ENCODE measurements around the gene WBP2.
"Not testable (repeated sequence)": the region's sequence is repeated elsewhere in the genome, so short reads cannot be mapped to it uniquely, and the experiment has no call there.

Gene WBP2

DNA sequence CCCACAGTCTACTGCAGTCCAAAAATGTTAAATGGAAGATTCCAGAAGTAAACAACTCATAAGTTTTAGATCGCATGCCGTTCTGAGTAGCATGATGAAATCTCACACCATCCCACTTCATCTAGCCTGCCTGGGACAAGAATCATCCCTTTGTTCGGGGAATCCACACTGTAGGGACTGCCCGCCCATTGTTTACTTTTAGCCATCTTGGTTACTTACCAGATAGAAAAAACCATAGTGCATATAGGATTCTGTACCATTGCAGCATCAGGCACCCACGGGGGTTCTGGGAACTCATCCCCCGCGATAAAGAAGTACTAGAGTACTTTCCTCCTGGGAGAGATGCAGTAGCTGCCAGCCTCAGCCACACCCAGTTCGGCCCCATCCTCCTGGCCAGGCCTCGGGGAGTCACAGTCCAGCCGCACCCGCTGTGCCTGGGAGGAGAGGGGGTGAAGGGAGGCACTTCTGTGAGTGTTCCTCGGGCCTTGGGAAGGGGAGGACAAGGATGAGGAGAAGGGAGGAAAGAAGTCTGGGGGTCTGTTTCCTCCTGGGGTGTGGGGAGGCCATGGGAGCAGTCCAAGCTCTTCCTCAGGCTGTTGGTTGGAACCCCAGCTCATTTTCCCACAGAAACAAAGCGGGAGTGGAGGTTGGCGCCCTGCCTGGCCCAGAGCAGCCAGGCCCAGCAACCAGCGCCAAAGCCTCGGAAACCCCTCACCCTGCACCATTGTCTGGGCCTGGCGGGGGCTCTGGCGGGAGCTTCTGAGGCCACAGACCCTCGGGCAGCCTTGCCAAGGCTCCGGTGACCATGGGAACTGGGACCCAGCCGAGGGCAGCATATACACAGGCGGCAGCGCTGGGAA is 14.4 kb upstream of the WBP2 start:
- TF ChIP-seq, protein P1, sequence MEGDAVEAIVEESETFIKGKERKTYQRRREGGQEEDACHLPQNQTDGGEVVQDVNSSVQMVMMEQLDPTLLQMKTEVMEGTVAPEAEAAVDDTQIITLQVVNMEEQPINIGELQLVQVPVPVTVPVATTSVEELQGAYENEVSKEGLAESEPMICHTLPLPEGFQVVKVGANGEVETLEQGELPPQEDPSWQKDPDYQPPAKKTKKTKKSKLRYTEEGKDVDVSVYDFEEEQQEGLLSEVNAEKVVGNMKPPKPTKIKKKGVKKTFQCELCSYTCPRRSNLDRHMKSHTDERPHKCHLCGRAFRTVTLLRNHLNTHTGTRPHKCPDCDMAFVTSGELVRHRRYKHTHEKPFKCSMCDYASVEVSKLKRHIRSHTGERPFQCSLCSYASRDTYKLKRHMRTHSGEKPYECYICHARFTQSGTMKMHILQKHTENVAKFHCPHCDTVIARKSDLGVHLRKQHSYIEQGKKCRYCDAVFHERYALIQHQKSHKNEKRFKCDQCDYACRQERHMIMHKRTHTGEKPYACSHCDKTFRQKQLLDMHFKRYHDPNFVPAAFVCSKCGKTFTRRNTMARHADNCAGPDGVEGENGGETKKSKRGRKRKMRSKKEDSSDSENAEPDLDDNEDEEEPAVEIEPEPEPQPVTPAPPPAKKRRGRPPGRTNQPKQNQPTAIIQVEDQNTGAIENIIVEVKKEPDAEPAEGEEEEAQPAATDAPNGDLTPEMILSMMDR (IDR thresholded peaks at IDR 0.05; ENCODE audit: insufficient read depth, low read length, missing control alignments): no peak
- DNase-seq (ENCODE audit: low read depth, low spot score): no peak
- CTCF ChIA-PET: interaction anchor here (1.3 to 1.8 kb wide), 2 partner anchors 8 to 145 kb away, joined by 3 to 7 read pairs; partner anchors contain the start of gene TRIM47
- POLR2A ChIA-PET: no interaction called here
- H3K4me3 ChIP-seq (ENCODE audit: low read depth, low read length): no peak overlapping the region

DNA sequence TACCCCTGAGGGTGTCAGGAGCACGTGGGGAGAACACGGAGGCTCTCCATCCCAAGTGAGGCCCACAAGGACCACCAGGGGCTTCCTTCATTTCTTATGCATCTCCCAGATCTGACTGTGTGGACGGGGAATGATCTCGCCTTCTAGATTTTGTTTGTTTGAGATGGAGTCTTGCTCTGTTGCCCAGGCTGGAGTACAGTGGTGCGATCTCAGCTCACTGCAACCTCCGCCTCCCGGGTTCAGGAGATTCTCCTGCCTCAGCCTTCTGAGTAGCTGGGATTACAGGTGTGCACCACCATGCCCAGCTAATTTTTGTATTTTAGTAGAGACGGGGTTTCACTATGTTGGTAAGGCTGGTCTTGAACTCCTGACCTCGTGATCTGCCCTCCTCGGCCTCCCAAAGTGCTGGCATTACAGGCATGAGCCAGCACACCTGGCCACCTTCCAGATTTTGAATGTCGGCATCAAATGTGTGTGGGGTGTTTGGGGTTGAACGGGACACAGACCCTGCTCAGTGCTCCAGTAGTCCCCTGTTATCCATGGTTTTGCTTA is 13.7 kb upstream of the WBP2 start:
- H3K4me3 ChIP-seq (ENCODE audit: low read depth, low read length); POLR2A ChIA-PET; DNase-seq (ENCODE audit: low read depth, low spot score): not testable (repeated sequence)
- CTCF ChIA-PET: interaction anchor here (1.2 to 1.8 kb wide), 3 partner anchors 9 to 36 kb away, joined by 3 to 7 read pairs (median 3); partner anchors contain the start of genes MRPL38 and TRIM47

DNA sequence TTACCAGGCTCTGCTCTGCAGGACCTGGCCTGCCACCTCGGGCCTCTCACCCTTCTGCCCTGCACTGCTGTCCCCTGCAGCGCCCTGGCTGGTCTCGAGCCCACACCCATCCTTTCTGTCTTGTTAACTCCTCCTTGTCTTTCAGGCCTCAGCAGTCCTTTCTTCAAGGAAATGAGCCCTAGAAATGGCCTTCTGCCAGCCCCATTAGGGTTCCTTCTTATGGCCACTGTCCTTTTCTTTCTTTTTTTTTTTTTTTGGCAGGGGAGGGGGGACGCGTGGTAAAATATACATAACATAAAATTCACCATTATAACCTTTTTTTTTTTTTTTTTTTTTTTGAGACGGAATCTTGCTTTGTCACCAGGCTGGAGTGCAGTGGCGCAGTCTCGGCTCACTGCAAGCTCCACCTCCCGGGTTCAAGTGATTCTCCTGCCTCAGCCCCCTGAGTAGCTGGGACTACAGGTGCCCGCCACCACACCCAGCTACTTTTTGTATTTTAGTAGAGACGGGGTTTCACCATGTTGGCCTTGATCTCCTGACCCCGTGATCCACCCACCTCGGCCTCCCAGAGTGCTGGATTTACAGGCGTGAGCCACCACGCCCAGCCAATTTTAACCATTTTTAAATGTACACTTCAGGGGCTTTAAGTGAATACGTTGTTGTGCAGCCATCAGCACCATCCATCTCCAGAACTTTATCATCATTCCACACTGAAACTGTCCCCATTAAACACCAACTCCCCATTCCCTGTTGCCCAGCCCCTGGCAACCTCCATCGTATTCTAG is 10.5 kb upstream of the WBP2 start:
- CTCF ChIA-PET: interaction anchor here (0.7 to 1.7 kb wide), 4 partner anchors 10 to 116 kb away, joined by 3 to 7 read pairs (median 4); partner anchors contain the start of gene WBP2
- POLR2A ChIA-PET; H3K4me3 ChIP-seq (ENCODE audit: low read depth, low read length); DNase-seq (ENCODE audit: low read depth, low spot score): not testable (repeated sequence)

DNA sequence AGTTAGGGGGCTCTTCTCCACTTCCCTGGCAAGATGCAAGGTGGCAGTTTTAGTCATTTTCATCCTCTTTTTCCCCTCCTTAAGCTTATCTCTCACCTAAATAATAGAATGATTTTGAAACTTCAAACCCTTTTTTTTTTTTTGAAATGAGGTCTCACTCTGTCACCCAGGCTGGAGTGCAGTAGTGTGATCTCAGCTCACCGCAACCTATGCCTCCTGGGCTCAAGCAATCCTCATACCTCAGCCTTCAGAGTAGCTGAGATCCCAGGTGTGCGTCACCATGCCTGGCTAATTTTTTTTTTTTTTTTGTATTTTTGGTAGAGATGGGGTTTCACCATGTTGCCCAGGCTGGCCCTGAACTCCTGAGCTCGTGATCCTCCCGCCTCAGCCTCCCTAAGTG is 9.8 kb upstream of the WBP2 start:
- DNase-seq (ENCODE audit: low read depth, low spot score); H3K4me3 ChIP-seq (ENCODE audit: low read depth, low read length): not testable (repeated sequence)
- POLR2A ChIA-PET: interaction anchor here (0.6 to 0.8 kb wide), 2 partner anchors 9 to 13 kb away, joined by 3 to 4 read pairs; partner anchors contain the start of gene WBP2
- CTCF ChIA-PET: interaction anchor here (0.7 to 1.7 kb wide), 5 partner anchors 9 to 115 kb away, joined by 3 to 7 read pairs (median 3); partner anchors contain the start of genes TRIM65 and WBP2

DNA sequence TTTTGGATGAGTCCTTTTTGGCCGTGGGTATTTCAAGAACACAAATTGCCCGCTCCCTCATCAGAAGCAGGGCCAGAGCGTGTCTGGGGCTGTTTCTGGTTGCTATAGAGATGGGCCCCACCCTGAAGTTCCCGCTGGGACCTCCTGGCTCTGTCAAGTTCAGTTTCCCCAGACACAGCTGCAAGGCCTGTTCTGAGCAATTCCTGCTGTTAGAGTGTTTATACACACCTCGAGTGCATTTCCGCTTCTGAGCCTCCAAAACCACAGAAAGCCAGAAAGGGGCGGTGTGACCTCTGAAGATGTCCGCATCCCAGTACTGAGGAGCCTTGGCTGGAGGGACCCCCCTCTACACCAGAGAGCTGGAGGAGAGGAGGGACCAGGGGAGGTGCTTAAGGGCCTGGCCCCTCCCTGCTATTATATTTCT is 9.3 kb upstream of the WBP2 start:
- H3K4me3 ChIP-seq (ENCODE audit: low read depth, low read length): no peak overlapping the region
- ChIA-PET CTCF (interaction anchor here (0.7 to 1.7 kb wide), 5 partner anchors 9 to 115 kb away, joined by 3 to 7 read pairs (median 3); partner anchors contain the start of genes TRIM65 and WBP2), POLR2A (interaction anchor here (0.6 to 0.8 kb wide), 2 partner anchors 9 to 13 kb away, joined by 3 to 4 read pairs; partner anchors contain the start of gene WBP2)
- TF ChIP-seq, protein P1 (IDR thresholded peaks at IDR 0.05; ENCODE audit: insufficient read depth, low read length, missing control alignments): no peak
- DNase-seq (ENCODE audit: low read depth, low spot score): no peak

DNA sequence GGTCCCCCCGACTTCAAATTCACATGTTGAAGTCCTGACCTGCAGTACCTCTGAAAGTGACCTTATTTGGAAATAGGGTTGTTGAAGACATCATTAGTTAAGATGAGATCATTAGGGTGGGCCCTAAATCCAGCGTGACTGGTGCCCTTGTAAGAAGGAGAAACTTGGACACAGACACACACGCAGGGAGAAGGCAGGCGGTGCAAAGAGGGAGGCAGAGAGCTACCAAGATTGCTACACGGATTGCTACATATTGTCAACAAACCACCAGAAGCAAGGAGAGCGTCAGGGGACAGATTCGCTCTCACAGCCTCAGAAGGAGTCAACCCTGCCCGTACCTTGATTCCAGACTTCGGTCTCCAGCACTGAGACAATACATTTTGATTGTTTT is 6.8 kb upstream of the WBP2 start:
- DNase-seq (ENCODE audit: low read depth, low spot score): no peak
- no peak overlapping the region for H3K4me3 ChIP-seq (ENCODE audit: low read depth, low read length)
- CTCF ChIA-PET: interaction anchor here (0.7 to 4.4 kb wide), 10 partner anchors 11 to 108 kb away, joined by 3 to 21 read pairs (median 6); partner anchors contain the start of genes MRPL38 and TRIM47
- TF ChIP-seq, protein P1 (IDR thresholded peaks at IDR 0.05; ENCODE audit: insufficient read depth, low read length, missing control alignments): no peak
- POLR2A ChIA-PET: interaction anchor here (1.0 kb wide), 1 partner anchor 82 kb away, joined by 4 read pairs; a partner anchor contains a TSS

DNA sequence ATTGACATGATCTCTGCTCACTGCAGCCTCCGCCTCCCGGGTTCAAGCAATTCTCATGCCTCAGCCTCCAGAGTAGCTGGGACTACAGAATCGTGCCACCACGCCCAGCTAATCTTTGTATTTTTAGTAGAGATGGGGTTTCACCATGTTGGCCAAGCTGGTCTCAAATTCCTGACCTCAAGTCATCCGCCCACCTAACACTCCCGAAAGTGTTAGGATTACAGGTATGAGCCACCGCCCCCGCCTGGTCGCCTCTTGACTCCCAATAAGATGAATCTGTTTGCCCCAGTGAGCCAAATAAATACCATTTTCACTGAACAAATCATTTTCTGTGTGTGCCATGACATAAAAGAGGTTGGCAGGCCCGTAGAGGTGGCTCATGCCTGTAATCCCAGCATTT is 4.2 kb upstream of the WBP2 start:
- POLR2A ChIA-PET; DNase-seq (ENCODE audit: low read depth, low spot score); H3K4me3 ChIP-seq (ENCODE audit: low read depth, low read length): not testable (repeated sequence)
- CTCF ChIA-PET: interaction anchor here (1.1 to 4.4 kb wide), 3 partner anchors 11 to 19 kb away, joined by 3 to 21 read pairs (median 4); partner anchors contain the start of gene TRIM47

Measured in AG04449 (cell line).